Fibroblast of lung (primary cell): ENCODE results near the gene MEIOB.

ENCODE experiments used
- CTCF ChIP-seq, 2 donors: IDR thresholded peaks in 1 of 2; conservative IDR thresholded peaks in 1 of 2; 1 replicate in 1 of 2; 2 replicates in 1 of 2; pipeline ENCODE4 v1.5.1; 2011 to 2012; ENCODE audit warnings: low read length in 2 of 2, control low read depth in 1 of 2, inconsistent platforms in 1 of 2, low read depth in 1 of 2, mild to moderate bottlenecking in 1 of 2
- EZH2 ChIP-seq: IDR thresholded peaks from 2 replicates; pipeline ENCODE4 v1.5.1; 2012; ENCODE audit warnings: low read length, control low read depth, mild to moderate bottlenecking; ENCODE audit errors: missing control alignments

GRCh38 chr16:1895949-1896675 lies 24.1 kb upstream of the MEIOB start:
- TF ChIP-seq CTCF (conservative IDR thresholded peaks at IDR 0.05 in 1 of 2, IDR thresholded peaks at IDR 0.05 in 1 of 2; ENCODE audit: low read depth in 1 of 2, low read length in 2 of 2), result no peak
- TF ChIP-seq EZH2, result no peak
